GM10847 (cell line): ENCODE data around the gene CACNA2D3.

Experiments
- POLR2A ChIP-seq: IDR thresholded peaks from 2 replicates; pipeline ENCODE4 v1.6.1; 2011; ENCODE audit not compliant: insufficient read length; ENCODE audit errors: extremely low read depth

Gene CACNA2D3

DNA sequence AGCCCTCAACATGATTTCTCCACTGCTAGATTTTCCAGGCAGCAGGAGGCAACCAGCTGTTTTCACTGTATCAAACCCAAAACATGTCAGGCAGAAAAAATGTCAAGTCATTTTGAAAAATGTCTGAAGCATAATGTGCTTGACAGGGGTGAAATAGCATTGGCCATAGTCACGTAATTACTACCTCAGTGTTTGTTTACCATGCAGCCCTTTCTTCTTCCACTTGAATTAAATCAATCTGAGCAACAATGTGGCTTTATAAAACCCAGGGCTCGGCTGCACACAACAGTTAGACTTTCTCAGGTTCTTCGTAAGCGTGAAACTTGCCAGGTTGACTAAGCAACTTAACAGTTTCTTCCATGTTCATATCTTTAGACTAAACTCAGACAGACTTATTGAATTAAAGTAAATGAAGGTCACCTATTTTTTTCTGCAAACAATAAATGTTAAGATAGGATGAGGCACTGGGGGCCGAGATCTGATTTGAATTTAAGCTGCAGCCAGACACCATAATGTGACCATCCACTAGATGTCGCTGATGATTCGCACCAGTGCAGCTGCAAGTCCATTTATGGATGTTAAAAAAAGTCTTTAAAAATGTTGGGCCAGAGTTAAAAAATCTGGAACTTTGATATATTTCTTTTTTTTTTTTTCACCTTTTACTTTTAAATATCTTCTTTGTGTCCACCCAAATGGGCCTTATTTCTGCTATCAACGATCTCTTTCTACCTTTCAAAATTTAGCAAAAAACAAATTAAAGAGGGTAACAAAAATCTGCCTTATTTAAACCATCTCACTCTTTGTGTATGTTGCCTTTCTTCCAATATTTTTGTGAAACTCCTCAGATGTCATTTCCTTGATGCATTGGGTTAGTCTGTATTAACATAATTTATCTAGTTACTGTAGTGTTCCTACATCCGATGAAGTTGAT is 305.9 kb downstream of the CACNA2D3 start:
- no peak for TF ChIP-seq POLR2A

GRCh38 chr3:54432975-54433374 is 310.6 kb downstream of the CACNA2D3 start:
- no peak for TF ChIP-seq POLR2A

DNA sequence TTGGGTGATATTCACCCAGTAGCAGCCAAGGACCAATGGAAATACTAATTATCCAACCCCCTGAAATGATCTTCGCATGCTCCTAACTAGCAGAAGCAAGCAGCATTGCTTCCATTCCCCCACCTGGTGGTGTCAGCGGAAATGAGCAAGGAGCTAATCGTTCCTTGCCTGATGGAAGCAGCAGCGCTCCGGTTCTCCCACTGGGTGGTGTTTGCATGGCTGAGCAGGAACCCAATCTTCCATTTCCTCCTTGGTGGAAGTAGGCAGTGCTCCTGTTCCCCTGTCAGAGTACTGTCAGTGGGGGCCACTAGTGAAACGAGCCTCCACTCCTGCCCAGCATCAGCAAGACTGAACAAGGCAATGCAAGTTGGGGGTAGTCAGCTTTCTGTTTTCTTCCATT is 311.5 kb downstream of the CACNA2D3 start:
- TF ChIP-seq POLR2A = no peak

- TF ChIP-seq POLR2A = no peak
Observed at GRCh38 chr3:54434756-54435155, 312.4 kb downstream of the CACNA2D3 start.

DNA sequence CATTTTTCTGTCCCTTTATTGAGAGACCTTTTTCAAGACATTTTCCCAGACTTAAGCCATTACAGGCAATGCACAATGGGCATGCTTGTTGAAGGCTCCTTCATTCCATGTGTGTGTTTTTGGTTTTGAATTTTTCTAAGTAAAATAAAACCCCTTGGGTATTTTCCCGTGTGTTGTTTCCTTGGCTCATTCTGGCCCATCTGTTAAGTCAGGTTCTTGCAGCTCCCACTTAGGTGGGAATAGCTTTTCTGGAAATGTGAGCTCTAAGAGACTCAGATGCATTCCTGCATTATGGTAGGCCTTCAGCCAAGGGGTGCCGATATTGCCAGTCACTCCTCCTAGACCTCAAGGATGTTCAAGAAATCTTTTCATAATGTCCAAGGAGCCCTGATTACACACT is 314.9 kb downstream of the CACNA2D3 start:
- no peak for TF ChIP-seq POLR2A

GRCh38 chr3:54443561-54444161 is 321.3 kb downstream of the CACNA2D3 start:
- no peak for TF ChIP-seq POLR2A

DNA sequence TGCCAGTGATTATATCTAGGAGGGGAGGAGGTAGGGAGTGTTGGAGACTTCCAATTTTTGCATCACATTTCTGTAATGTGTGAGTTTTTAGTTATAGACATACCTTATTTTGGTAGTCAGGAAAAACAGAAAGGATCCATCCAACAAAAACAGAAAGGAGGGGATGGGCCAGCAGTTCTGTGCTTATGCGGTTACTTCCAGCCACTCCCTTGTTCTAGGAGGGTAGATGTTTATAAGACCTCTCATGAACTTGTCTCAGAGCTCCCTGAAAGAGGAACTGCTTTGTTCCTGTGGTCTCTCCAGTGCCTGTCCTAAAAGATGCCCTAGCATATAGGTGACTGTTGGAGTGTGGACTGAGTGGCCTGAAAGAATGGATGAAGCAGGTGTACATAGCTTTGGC is 323.3 kb downstream of the CACNA2D3 start:
- no peak for TF ChIP-seq POLR2A

DNA sequence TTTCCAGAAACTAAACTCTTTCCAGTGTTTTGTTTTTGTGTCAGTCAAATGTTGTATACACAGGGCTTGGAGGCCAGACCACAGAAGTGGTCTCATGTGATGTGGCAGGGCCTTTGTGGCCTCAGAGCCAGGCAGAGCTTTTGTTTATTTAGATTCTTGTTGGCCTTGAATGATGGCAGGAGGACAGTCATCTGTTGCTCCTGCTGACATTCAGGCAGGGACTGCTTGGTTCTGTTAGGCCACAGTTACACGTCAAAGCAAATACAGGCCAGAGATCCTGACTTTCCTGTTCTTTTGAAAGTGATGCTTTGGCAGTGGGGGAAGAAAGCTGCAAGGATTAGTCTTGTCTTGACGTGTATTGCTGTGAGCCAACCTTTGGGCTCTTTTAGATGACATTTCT is 325.1 kb downstream of the CACNA2D3 start:
- no peak for TF ChIP-seq POLR2A

GRCh38 chr3:54454806-54455205 is 332.5 kb downstream of the CACNA2D3 start:
- TF ChIP-seq POLR2A = no peak

- no peak for TF ChIP-seq POLR2A
Observed at GRCh38 chr3:54458357-54458756, 336.0 kb downstream of the CACNA2D3 start.

GRCh38 chr3:54476891-54477290 is 354.5 kb downstream of the CACNA2D3 start:
- no peak for TF ChIP-seq POLR2A

DNA sequence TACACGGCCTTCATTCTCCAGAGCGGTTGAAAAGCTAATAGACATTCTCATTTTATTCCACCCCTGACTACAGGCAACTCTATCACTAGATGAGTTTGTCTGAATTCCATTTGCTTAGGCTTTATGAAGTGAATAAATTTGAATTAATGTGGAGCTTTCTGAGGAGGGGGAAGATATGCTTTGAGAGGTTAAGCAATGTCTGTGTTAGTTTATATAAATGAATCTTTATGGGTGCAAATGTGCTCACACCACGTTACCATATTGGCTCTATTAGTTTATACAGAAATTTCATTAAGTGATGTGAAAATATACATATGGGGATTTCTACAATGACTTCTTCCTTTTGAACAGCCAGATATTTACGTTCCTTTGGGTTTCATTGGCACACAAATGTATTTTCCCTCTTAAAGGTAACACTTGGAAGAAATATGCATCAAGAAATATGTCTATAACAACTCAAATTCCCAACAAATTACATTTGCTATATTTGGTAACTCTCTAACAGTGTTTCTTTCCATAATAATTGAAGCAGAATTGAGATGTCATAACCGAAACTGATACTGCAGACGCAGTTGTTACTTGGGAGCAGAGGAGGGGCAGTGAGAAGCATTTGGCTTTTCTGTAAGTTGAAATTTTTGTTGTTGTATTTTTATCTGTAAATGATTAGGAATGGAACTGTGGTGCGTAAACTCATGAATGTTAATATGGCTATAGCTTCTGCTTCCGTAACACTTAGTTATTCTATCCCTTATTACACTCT is 359.4 kb downstream of the CACNA2D3 start:
- TF ChIP-seq POLR2A = no peak

DNA sequence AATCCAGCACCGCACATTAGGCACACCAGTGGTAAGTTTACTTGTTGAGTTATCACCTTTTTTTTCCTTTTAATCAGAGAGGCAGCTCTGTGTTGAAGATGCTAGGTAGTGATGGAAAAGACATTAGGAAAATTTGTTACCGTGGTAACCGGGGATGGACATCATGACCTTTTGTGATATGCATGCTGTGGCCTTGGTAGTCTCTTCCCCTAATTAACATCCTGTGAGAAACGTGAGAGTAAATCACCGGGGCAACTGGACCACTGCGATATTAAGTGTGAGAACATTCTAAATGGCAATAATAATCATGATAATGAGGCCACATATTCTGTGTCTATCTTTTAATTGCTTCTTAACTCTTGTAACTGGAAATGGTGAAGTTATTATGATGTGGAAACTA is 362.0 kb downstream of the CACNA2D3 start:
- no peak for TF ChIP-seq POLR2A

GRCh38 chr3:54486317-54486716 is 364.0 kb downstream of the CACNA2D3 start:
- TF ChIP-seq POLR2A = no peak

- no peak for TF ChIP-seq POLR2A
Observed at GRCh38 chr3:54488297-54488696, 365.9 kb downstream of the CACNA2D3 start.

DNA sequence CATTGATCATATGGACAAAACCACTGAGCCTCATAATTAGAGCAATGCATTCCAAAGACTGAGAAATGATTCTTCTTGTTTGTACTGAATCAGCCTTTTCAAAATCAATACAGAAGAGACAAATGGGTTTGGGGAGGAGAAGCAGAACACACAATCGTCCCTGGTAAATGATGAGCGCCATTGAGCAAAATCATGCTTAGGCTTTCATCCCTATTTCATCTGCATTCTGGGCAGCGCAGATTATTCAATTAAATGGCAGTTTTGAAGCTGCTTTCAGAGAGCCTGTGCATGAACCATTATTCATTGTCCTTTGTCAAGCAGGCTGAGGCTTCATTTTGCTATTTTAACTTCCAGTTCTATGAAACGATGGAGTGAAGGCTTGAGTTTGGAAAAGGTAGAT is 371.9 kb downstream of the CACNA2D3 start:
- TF ChIP-seq POLR2A = no peak

DNA sequence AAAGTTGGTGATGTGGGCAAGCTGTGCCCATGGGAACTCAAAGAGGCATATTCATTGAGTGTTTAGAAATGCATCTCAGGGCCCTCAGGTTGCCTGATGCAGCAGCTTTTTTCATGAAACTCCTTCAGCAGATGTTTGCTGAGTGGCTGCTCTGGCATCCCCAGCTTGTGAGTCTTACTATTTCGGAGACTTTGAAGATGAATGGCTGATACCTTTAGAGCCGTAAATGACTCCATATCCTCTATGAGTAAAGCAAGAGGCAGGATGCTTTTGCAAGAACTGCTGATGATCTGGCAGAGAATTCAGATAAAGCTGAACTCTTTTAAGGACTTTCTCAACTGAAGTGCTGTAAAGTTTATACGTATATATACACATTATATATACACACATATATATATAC is 384.3 kb downstream of the CACNA2D3 start:
- no peak for TF ChIP-seq POLR2A
